Measurements from ENCODE around the gene MLYCD.

MLYCD gene

GRCh38 chr16:83870830-83871229, 28.1 kb upstream of the MLYCD start:
- in situ Hi-C loops (cut with HindIII; ENCODE audit: low pct_ligation_motif_present, low sequenced_read_pairs), result no loop called here
- Histone ChIP-seq H3K36me3 (replicated peaks) (no peaks in the 10 kb centered on the region), H3K27me3 (replicated peaks) (peaks cover 8% of the 10 kb centered on the region)

GRCh38 chr16:83878838-83879237, 20.1 kb upstream of the MLYCD start:
- TF ChIP-seq CTCF (IDR thresholded peaks at IDR 0.05; ENCODE audit: low read depth, low read length, missing control alignments), result peak; percentile 57
- Histone ChIP-seq H3K27ac (no peak overlapping the region), H3K4me3 (ENCODE audit: low read depth, low read length) (no peak overlapping the region), H3K36me3 (replicated peaks) (no peaks in the 10 kb centered on the region), H3K27me3 (replicated peaks) (peaks cover 2% of the 10 kb centered on the region)
- in situ Hi-C loops (cut with HindIII; ENCODE audit: low pct_ligation_motif_present, low sequenced_read_pairs), result no loop called here
- peak; percentile 40 for DNase-seq

More at GRCh38 chr16:83870830-83871229, 28.1 kb upstream of the MLYCD start:
- no peak overlapping the region for H3K27ac ChIP-seq
- H3K4me3 ChIP-seq (ENCODE audit: low read depth, low read length), result no peak overlapping the region
- DNase-seq, result no peak
- no peak for TF ChIP-seq CTCF (IDR thresholded peaks at IDR 0.05; ENCODE audit: low read depth, low read length, missing control alignments)

- DNase-seq, result no peak
- H3K36me3 ChIP-seq (replicated peaks), result no peaks in the 10 kb centered on the region
- H3K4me3 ChIP-seq (ENCODE audit: low read depth, low read length), result no peak overlapping the region
- H3K27ac ChIP-seq, result no peak overlapping the region
- no peaks in the 10 kb centered on the region for H3K27me3 ChIP-seq (replicated peaks)
- in situ Hi-C loops (cut with HindIII; ENCODE audit: low pct_ligation_motif_present, low sequenced_read_pairs), result no loop called here
- TF ChIP-seq CTCF (IDR thresholded peaks at IDR 0.05; ENCODE audit: low read depth, low read length, missing control alignments), result no peak
These were observed 16.6 kb upstream of the MLYCD start for GRCh38 chr16:83882163-83882885.

- DNase-seq, result no peak
- H3K27ac ChIP-seq, result no peak overlapping the region
- no peak overlapping the region for H3K4me3 ChIP-seq (ENCODE audit: low read depth, low read length)
- peaks cover 3% of the 10 kb centered on the region for H3K27me3 ChIP-seq (replicated peaks)
- H3K36me3 ChIP-seq (replicated peaks), result no peaks in the 10 kb centered on the region
- TF ChIP-seq CTCF (IDR thresholded peaks at IDR 0.05; ENCODE audit: low read depth, low read length, missing control alignments), result no peak
- in situ Hi-C loops (cut with HindIII; ENCODE audit: low pct_ligation_motif_present, low sequenced_read_pairs), result no loop called here
These were observed 12.5 kb upstream of the MLYCD start for GRCh38 chr16:83886199-83886971.

GRCh38 chr16:83887080-83887479, 11.8 kb upstream of the MLYCD start:
- Histone ChIP-seq H3K4me3 (ENCODE audit: low read depth, low read length) (no peak overlapping the region), H3K27me3 (replicated peaks) (peaks cover 3% of the 10 kb centered on the region), H3K36me3 (replicated peaks) (no peaks in the 10 kb centered on the region), H3K27ac (no peak overlapping the region)
- TF ChIP-seq CTCF (IDR thresholded peaks at IDR 0.05; ENCODE audit: low read depth, low read length, missing control alignments), result peak; percentile 39
- DNase-seq, result no peak
- in situ Hi-C loops (cut with HindIII; ENCODE audit: low pct_ligation_motif_present, low sequenced_read_pairs), result no loop called here
